Liver (tissue), 9 donors: ENCODE data around the gene ZCCHC8. TPM values are rescaled to one million over a fixed set of nuclear protein-coding genes. Genes with fewer than 3 reads are reported as not detected.

Source experiments
- DNase-seq: peaks from one replicate; pipeline ENCODE4 v3.0.0-alpha.2; 2017; ENCODE audit warnings: low spot score
- H3K27ac ChIP-seq, 2 donors: one replicate each; pipeline ENCODE4 v1.7.0; 2013; ENCODE audit warnings: inconsistent platforms in 2 of 2, low read length in 2 of 2, control low read depth in 1 of 2, low read depth in 1 of 2, mild to moderate bottlenecking in 1 of 2
- H3K27me3 ChIP-seq, 4 donors: one replicate each; pipeline versions ENCODE4 v1.6.1 to v1.7.0; 2013; ENCODE audit warnings: low read length in 3 of 4, inconsistent platforms in 1 of 4, mild to moderate bottlenecking in 1 of 4, moderate library complexity in 1 of 4; ENCODE audit not compliant: control insufficient read depth in 4 of 4, insufficient read depth in 4 of 4
- H3K36me3 ChIP-seq, 4 donors: one replicate each; pipeline versions ENCODE4 v1.6.1 to v1.7.0; 2013; ENCODE audit warnings: low read length in 3 of 4, mild to moderate bottlenecking in 3 of 4, low read depth in 1 of 4, moderate library complexity in 1 of 4; ENCODE audit not compliant: control insufficient read depth in 4 of 4, insufficient read depth in 3 of 4
- H3K4me1 ChIP-seq, 4 donors: one replicate each; pipeline versions ENCODE4 v1.6.1 to v1.7.0; 2013; ENCODE audit warnings: low read length in 3 of 4, mild to moderate bottlenecking in 3 of 4, moderate library complexity in 1 of 4; ENCODE audit not compliant: control insufficient read depth in 4 of 4, insufficient read depth in 4 of 4
- H3K4me3 ChIP-seq, 3 donors: one replicate each; pipeline versions ENCODE4 v1.6.1 to v1.7.0; 2013; ENCODE audit warnings: low read length in 3 of 3, control low read depth in 1 of 3, low read depth in 1 of 3, mild to moderate bottlenecking in 1 of 3
- H3K9ac ChIP-seq, 2 donors: one replicate each; pipeline ENCODE4 v1.7.0; 2013; ENCODE audit warnings: low read length in 2 of 2, mild to moderate bottlenecking in 2 of 2, moderate library complexity in 2 of 2, control low read depth in 1 of 2, low read depth in 1 of 2
- H3K9me3 ChIP-seq, 4 donors: one replicate each; pipeline versions ENCODE4 v1.6.1 to v1.7.0; 2013; ENCODE audit warnings: low read length in 3 of 4; ENCODE audit not compliant: control insufficient read depth in 4 of 4
- ATF3 ChIP-seq: IDR thresholded peaks from 2 replicates; pipeline ENCODE4 v1.6.1; 2016; ENCODE audit warnings: antibody characterized with exemption
- CTCF ChIP-seq: fragments of 150-350 bp; IDR thresholded peaks from 2 replicates; pipeline ENCODE4 v1.5.1; 2017; ENCODE audit warnings: improper control_type of control experiment, low read depth, low read length; ENCODE audit not compliant: missing input control
- GABPA ChIP-seq, 2 donors: IDR thresholded peaks in 1 of 2; conservative IDR thresholded peaks in 1 of 2; 2 replicates each; pipeline ENCODE4 v1.6.1; 2016; ENCODE audit warnings: antibody characterized with exemption in 2 of 2, mild to moderate bottlenecking in 1 of 2, moderate library complexity in 1 of 2
- HNF4A ChIP-seq, 2 donors: conservative IDR thresholded peaks; 2 replicates each; pipeline ENCODE4 v1.6.1; 2016; ENCODE audit warnings: antibody characterized with exemption in 2 of 2, mild to moderate bottlenecking in 2 of 2
- HNF4G ChIP-seq: IDR thresholded peaks from 2 replicates; pipeline ENCODE4 v1.6.1; 2016; ENCODE audit warnings: antibody characterized with exemption
- MAX ChIP-seq: IDR thresholded peaks from 2 replicates; pipeline ENCODE4 v1.6.1; 2016; ENCODE audit warnings: antibody characterized with exemption
- NR2F2 ChIP-seq: IDR thresholded peaks from 2 replicates; pipeline ENCODE4 v1.6.1; 2016; ENCODE audit warnings: antibody characterized with exemption
- RAD21 ChIP-seq, 2 donors: IDR thresholded peaks; 2 replicates each; pipeline ENCODE4 v1.6.1; 2016; ENCODE audit warnings: antibody characterized with exemption in 2 of 2, mild to moderate bottlenecking in 2 of 2
- REST ChIP-seq: IDR thresholded peaks from 2 replicates; pipeline ENCODE4 v1.6.1; 2016; ENCODE audit warnings: antibody characterized with exemption, mild to moderate bottlenecking
- RXRA ChIP-seq, 2 donors: IDR thresholded peaks; 2 replicates each; pipeline ENCODE4 v1.6.1; 2017 to 2018; ENCODE audit warnings: antibody characterized with exemption in 2 of 2, mild to moderate bottlenecking in 1 of 2
- SP1 ChIP-seq: IDR thresholded peaks from 2 replicates; pipeline ENCODE4 v1.6.1; 2018; ENCODE audit warnings: antibody characterized with exemption, mild to moderate bottlenecking
- TAF1 ChIP-seq: conservative IDR thresholded peaks from 2 replicates; pipeline ENCODE4 v1.6.1; 2016; ENCODE audit warnings: antibody characterized with exemption, mild to moderate bottlenecking
- YY1 ChIP-seq: IDR thresholded peaks from 2 replicates; pipeline ENCODE4 v1.6.1; 2016; ENCODE audit warnings: antibody characterized with exemption, mild to moderate bottlenecking
- ZBTB33 ChIP-seq: IDR thresholded peaks from 2 replicates; pipeline ENCODE4 v1.6.1; 2016; ENCODE audit warnings: antibody characterized with exemption
- WGBS: extraction: QIAGEN DNeasy Blood & Tissue Kit; methylation state at CpG from one replicate; pipeline ENCODE4 v1.1.7; 2013; 5-methylcytosine and 5-hydroxymethylcytosine counted together
- polyA plus RNA-seq, 2 donors: library from polyadenylated mRNA; stranded (reverse) in 1 of 2; unstranded in 1 of 2; fragments of 200-250 nt in 1 of 2; fragments of >200 nt in 1 of 2; fragmentation: Nextera tagmentation in 1 of 2; extraction: Ambion mirVana in 1 of 2; gene quantifications; one replicate each; pipeline versions ENCODE4 v1.2.1 to v1.2.3, GENCODE V29; 2013 to 2015
- total RNA-seq, 2 donors: library from RNA; depleted of rRNA; stranded (reverse); fragments of >200 nt; gene quantifications; one replicate each; pipeline ENCODE4 v1.2.3, GENCODE V29; 2014
- donor health status: healthy.
- donor health status: healthy.
- donor health status: healthy.
- donor health status: healthy.
- donor health status: healthy.

Gene ZCCHC8
- total and polyA plus RNA-seq, 4 donors, result 5.2 to 20.5 (median 12.9) TPM

GRCh38 chr12:122503783-122504590 lies 3.3 kb upstream of the ZCCHC8 start (continued):
- no peak for TF ChIP-seq HNF4A (conservative IDR thresholded peaks at IDR 0.05)
- no peak for TF ChIP-seq RAD21 (IDR thresholded peaks at IDR 0.05)
- no peak for TF ChIP-seq YY1

- 94% methylated on average over 3 of the region's 3 CpGs for WGBS
- Histone ChIP-seq H3K9ac (no peak overlapping the region), H3K27ac (no peak overlapping the region), H3K27me3 (no peaks in the 10 kb centered on the region), H3K4me3 (no peak overlapping the region), H3K36me3 (peaks cover 23 to 53% (median 41%) of the 10 kb centered on the region in 4 donors), H3K4me1 (peaks cover under 1 to 20% (median 14%) of the 10 kb centered on the region in 4 donors), H3K9me3 (no peaks in the 10 kb centered on the region)
- TF ChIP-seq ZBTB33 (no peak), MAX (no peak)
- no peak for DNase-seq
Measured at GRCh38 chr12:122503147-122503751, 2.5 kb upstream of the ZCCHC8 start.

- H3K4me3 ChIP-seq, result no peak overlapping the region
- no peaks in the 10 kb centered on the region for H3K27me3 ChIP-seq
- H3K9ac ChIP-seq, result no peak overlapping the region
- TF ChIP-seq RXRA (IDR thresholded peaks at IDR 0.05) (no peak), YY1 (no peak)
- DNase-seq, result no peak
- H3K9me3 ChIP-seq, result no peaks in the 10 kb centered on the region
- H3K27ac ChIP-seq, result peak overlapping the region; percentile 45 to 98
- H3K36me3 ChIP-seq, result peaks cover 12 to 36% (median 26%) of the 10 kb centered on the region in 4 donors
- WGBS, result 81% methylated on average over 9 of the region's 9 CpGs
- H3K4me1 ChIP-seq, result peaks cover 5 to 20% (median 14%) of the 10 kb centered on the region in 4 donors
Measured at GRCh38 chr12:122501489-122501989, 807 bp upstream of the ZCCHC8 start.

- no peak for DNase-seq
- no peaks in the 10 kb centered on the region for H3K27me3 ChIP-seq
- H3K27ac ChIP-seq, result peak overlapping the region; percentile 94 to 98
- 1% methylated on average over 47 of the region's 47 CpGs for WGBS
- peak overlapping the region; percentile 51 to 90 for H3K9ac ChIP-seq
- H3K36me3 ChIP-seq, result peaks cover 9 to 23% (median 16%) of the 10 kb centered on the region in 4 donors
- peaks cover 10 to 20% (median 16%) of the 10 kb centered on the region in 4 donors for H3K4me1 ChIP-seq
- H3K4me3 ChIP-seq, result peak overlapping the region; percentile 63 to 83 (median 82)
- no peaks in the 10 kb centered on the region for H3K9me3 ChIP-seq
- TF ChIP-seq HNF4G, result no peak
- no peak for TF ChIP-seq MAX
- TF ChIP-seq RXRA (IDR thresholded peaks at IDR 0.05), result peak; percentile 33 to 62
- TF ChIP-seq GABPA (IDR thresholded peaks at IDR 0.05 in 1 of 2, conservative IDR thresholded peaks at IDR 0.05 in 1 of 2), result no peak
- TF ChIP-seq CTCF, result no peak
- no peak for TF ChIP-seq NR2F2
- peak; percentile 56 for TF ChIP-seq ATF3
- no peak for TF ChIP-seq TAF1
- TF ChIP-seq SP1, result no peak
- no peak for TF ChIP-seq REST
Measured at GRCh38 chr12:122499991-122500684, 594 bp downstream of the ZCCHC8 start.
